ENCODE measurements around the gene RBM10.

The RBM10 gene

DNA sequence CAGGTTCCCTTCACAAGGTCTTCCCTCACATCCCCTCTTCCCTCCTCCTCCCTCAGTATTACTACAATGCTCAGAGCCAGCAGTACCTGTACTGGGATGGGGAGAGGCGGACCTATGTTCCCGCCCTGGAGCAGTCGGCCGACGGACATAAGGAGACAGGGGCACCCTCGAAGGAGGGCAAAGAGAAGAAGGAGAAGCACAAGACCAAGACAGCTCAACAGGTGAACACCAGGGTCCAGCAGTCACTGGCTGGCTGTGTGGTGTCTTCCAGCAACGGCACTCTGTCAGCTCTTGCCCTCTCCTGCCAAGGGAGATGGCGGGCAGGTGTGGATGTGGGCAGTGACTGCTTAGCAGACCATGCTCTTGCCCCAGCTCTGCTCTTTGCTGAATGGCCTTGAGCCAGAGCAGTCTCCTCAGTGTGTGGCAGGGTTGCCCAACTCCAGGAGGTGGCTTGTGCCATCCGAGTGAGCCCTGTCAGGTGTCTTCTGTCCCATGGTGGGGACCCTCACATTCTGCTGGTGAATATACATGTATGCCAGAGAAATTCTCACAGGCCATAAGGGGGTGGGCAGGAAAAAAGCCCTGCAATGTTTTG lies 37.2 kb downstream of the RBM10 start:
- Histone ChIP-seq H3K9ac (ENCODE audit: low read length) (no peak overlapping the region), H4K91ac (ENCODE audit: low read depth, low read length) (no peak overlapping the region), H4K8ac (ENCODE audit: low read depth, low read length) (no peak overlapping the region), H2AFZ (ENCODE audit: insufficient read depth, low read length, poor library complexity) (no peak overlapping the region), H3K79me1 (ENCODE audit: low read length) (no peaks in the 10 kb centered on the region), H3K27me3 (ENCODE audit: insufficient read depth, low read length) (no peaks in the 10 kb centered on the region), H2AK5ac (ENCODE audit: low read length) (no peak overlapping the region), H3K79me2 (ENCODE audit: control insufficient read depth, insufficient read depth, low read length, poor library complexity) (no peaks in the 10 kb centered on the region), H3K14ac (ENCODE audit: low read length) (no peak overlapping the region), H3K36me3 (ENCODE audit: control insufficient read depth in 1 of 2, insufficient read depth in 2 of 2, low read length in 2 of 2) (peaks cover 82 to 84% of the 10 kb centered on the region in 2 experiments), H2BK5ac (ENCODE audit: low read depth, low read length, poor library complexity) (no peak overlapping the region), H3K4me1 (ENCODE audit: control insufficient read depth in 1 of 2, insufficient read depth in 2 of 2, low read length in 2 of 2) (no peaks in the 10 kb centered on the region), H3K18ac (ENCODE audit: low read length) (no peak overlapping the region), H2BK120ac (ENCODE audit: insufficient read depth, low read length, poor library complexity) (no peak overlapping the region), H2BK12ac (ENCODE audit: low read length) (no peak overlapping the region), H3K4me2 (ENCODE audit: low read length) (no peak overlapping the region), H3K4ac (ENCODE audit: low read depth, low read length) (no peak overlapping the region), H3K9me3 (ENCODE audit: insufficient read depth, low read depth, low read length) (no peaks in the 10 kb centered on the region), H4K12ac (ENCODE audit: low read depth, low read length) (no peak overlapping the region), H3K27ac (ENCODE audit: low read depth, low read length) (no peak overlapping the region), H3K23ac (ENCODE audit: low read length) (no peak overlapping the region), H3K4me3 (ENCODE audit: low read depth, low read length) (no peak overlapping the region)
- no peak for DNase-seq
- whole genome bisulfite sequencing (ENCODE audit: extremely low coverage, insufficient coverage, insufficient read length) = no CpG with 5 or more reads among the region's 9 CpGs

DNA sequence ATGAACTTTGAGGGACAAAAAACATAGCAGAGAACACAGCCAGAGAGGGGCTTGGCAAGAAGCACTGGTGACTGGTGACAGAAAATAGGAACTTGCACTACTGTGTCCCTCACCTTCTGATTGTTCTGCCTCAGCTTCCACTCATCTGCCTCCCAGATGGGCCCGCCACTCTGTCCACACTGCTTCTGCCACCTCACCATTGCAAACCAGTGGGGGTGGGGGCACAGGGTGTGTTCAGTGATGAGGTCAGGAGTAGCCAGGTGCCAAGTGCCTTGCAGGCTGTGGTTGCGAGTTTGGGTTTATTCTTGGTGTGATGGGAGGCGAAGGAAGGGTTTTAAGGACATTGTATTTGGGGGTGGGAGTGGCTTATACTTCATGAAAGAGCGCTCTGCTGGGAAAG lies 39.5 kb downstream of the RBM10 start:
- Histone ChIP-seq H2BK5ac (ENCODE audit: low read depth, low read length, poor library complexity) (no peak overlapping the region), H3K18ac (ENCODE audit: low read length) (no peak overlapping the region), H3K14ac (ENCODE audit: low read length) (no peak overlapping the region), H3K9ac (ENCODE audit: low read length) (no peak overlapping the region), H3K9me3 (ENCODE audit: insufficient read depth, low read depth, low read length) (no peaks in the 10 kb centered on the region), H3K27me3 (ENCODE audit: insufficient read depth, low read length) (no peaks in the 10 kb centered on the region), H3K4me3 (ENCODE audit: low read depth, low read length) (no peak overlapping the region), H3K4ac (ENCODE audit: low read depth, low read length) (no peak overlapping the region), H3K79me1 (ENCODE audit: low read length) (no peaks in the 10 kb centered on the region), H3K23ac (ENCODE audit: low read length) (no peak overlapping the region), H4K91ac (ENCODE audit: low read depth, low read length) (no peak overlapping the region), H2AFZ (ENCODE audit: insufficient read depth, low read length, poor library complexity) (no peak overlapping the region), H3K27ac (ENCODE audit: low read depth, low read length) (no peak overlapping the region), H4K12ac (ENCODE audit: low read depth, low read length) (no peak overlapping the region), H4K8ac (ENCODE audit: low read depth, low read length) (no peak overlapping the region), H2BK12ac (ENCODE audit: low read length) (no peak overlapping the region), H3K36me3 (ENCODE audit: control insufficient read depth in 1 of 2, insufficient read depth in 2 of 2, low read length in 2 of 2) (peaks cover 64 to 65% of the 10 kb centered on the region in 2 experiments), H3K4me1 (ENCODE audit: control insufficient read depth in 1 of 2, insufficient read depth in 2 of 2, low read length in 2 of 2) (no peaks in the 10 kb centered on the region), H3K4me2 (ENCODE audit: low read length) (no peak overlapping the region), H2AK5ac (ENCODE audit: low read length) (no peak overlapping the region), H2BK120ac (ENCODE audit: insufficient read depth, low read length, poor library complexity) (no peak overlapping the region), H3K79me2 (ENCODE audit: control insufficient read depth, insufficient read depth, low read length, poor library complexity) (no peaks in the 10 kb centered on the region)
- no peak for DNase-seq
- no CpG with 5 or more reads among the region's 4 CpGs for WGBS (ENCODE audit: extremely low coverage, insufficient coverage, insufficient read length)

DNA sequence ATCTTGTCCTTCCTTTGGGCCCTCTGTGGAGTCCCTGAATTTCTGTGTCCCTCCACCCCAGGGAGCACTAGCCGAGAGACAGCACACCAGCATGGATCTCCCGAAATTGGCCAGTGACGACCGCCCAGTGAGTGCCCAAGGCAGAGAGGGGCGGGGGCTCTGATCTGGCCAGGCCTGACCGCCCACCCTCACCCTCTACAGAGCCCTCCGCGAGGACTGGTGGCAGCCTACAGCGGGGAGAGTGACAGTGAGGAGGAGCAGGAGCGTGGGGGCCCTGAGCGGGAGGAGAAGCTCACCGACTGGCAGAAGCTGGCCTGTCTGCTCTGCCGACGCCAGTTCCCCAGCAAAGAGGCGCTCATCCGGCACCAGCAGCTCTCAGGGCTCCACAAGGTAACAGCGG lies 40.2 kb downstream of the RBM10 start:
- Histone ChIP-seq H4K12ac (ENCODE audit: low read depth, low read length) (no peak overlapping the region), H3K27ac (ENCODE audit: low read depth, low read length) (no peak overlapping the region), H3K4me2 (ENCODE audit: low read length) (no peak overlapping the region), H3K36me3 (ENCODE audit: control insufficient read depth in 1 of 2, insufficient read depth in 2 of 2, low read length in 2 of 2) (peaks cover 57 to 58% of the 10 kb centered on the region in 2 experiments), H4K8ac (ENCODE audit: low read depth, low read length) (no peak overlapping the region), H2AFZ (ENCODE audit: insufficient read depth, low read length, poor library complexity) (no peak overlapping the region), H3K9ac (ENCODE audit: low read length) (no peak overlapping the region), H2BK120ac (ENCODE audit: insufficient read depth, low read length, poor library complexity) (no peak overlapping the region), H4K91ac (ENCODE audit: low read depth, low read length) (no peak overlapping the region), H3K79me1 (ENCODE audit: low read length) (no peaks in the 10 kb centered on the region), H2BK5ac (ENCODE audit: low read depth, low read length, poor library complexity) (no peak overlapping the region), H3K14ac (ENCODE audit: low read length) (no peak overlapping the region), H3K4me1 (ENCODE audit: control insufficient read depth in 1 of 2, insufficient read depth in 2 of 2, low read length in 2 of 2) (no peaks in the 10 kb centered on the region), H3K4ac (ENCODE audit: low read depth, low read length) (no peak overlapping the region), H3K18ac (ENCODE audit: low read length) (no peak overlapping the region), H3K79me2 (ENCODE audit: control insufficient read depth, insufficient read depth, low read length, poor library complexity) (no peaks in the 10 kb centered on the region), H2BK12ac (ENCODE audit: low read length) (no peak overlapping the region), H3K4me3 (ENCODE audit: low read depth, low read length) (no peak overlapping the region), H3K27me3 (ENCODE audit: insufficient read depth, low read length) (no peaks in the 10 kb centered on the region), H3K9me3 (ENCODE audit: insufficient read depth, low read depth, low read length) (no peaks in the 10 kb centered on the region), H3K23ac (ENCODE audit: low read length) (no peak overlapping the region), H2AK5ac (ENCODE audit: low read length) (no peak overlapping the region)
- no CpG with 5 or more reads among the region's 17 CpGs for WGBS (ENCODE audit: extremely low coverage, insufficient coverage, insufficient read length)
- no peak for DNase-seq

DNA sequence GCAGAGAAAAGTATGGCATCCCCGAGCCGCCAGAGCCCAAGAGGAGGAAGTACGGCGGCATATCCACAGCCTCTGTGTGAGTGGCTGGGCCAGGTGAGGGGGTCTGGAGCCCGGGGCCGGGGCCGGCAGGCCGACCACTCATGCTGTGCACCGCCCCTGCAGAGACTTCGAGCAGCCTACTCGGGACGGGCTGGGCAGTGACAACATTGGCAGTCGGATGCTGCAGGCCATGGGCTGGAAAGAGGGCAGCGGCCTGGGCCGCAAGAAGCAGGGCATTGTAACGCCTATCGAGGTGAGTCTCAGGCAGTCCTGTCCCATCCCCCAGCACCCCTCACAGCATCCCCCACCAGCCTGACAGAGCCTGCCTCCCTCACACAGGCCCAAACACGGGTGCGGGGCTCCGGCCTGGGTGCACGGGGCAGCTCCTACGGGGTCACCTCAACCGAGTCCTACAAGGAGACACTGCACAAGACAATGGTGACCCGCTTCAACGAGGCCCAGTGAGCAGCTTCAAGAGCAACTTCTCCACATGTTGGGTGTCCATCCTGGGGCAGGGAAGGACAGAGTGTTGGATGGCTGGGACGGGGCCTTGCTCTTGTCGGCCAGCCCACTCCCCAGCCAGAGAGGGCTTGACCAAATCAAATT lies 41.2 kb downstream of the RBM10 start:
- Histone ChIP-seq H3K14ac (ENCODE audit: low read length) (no peak overlapping the region), H2BK12ac (ENCODE audit: low read length) (no peak overlapping the region), H3K79me2 (ENCODE audit: control insufficient read depth, insufficient read depth, low read length, poor library complexity) (no peaks in the 10 kb centered on the region), H3K4me1 (ENCODE audit: control insufficient read depth in 1 of 2, insufficient read depth in 2 of 2, low read length in 2 of 2) (no peaks in the 10 kb centered on the region), H3K9ac (ENCODE audit: low read length) (no peak overlapping the region), H3K27ac (ENCODE audit: low read depth, low read length) (no peak overlapping the region), H4K12ac (ENCODE audit: low read depth, low read length) (no peak overlapping the region), H2BK120ac (ENCODE audit: insufficient read depth, low read length, poor library complexity) (no peak overlapping the region), H3K9me3 (ENCODE audit: insufficient read depth, low read depth, low read length) (no peaks in the 10 kb centered on the region), H3K4me3 (ENCODE audit: low read depth, low read length) (no peak overlapping the region), H3K23ac (ENCODE audit: low read length) (no peak overlapping the region), H3K36me3 (ENCODE audit: control insufficient read depth in 1 of 2, insufficient read depth in 2 of 2, low read length in 2 of 2) (peaks cover 48 to 50% of the 10 kb centered on the region in 2 experiments), H2AK5ac (ENCODE audit: low read length) (no peak overlapping the region), H2BK5ac (ENCODE audit: low read depth, low read length, poor library complexity) (no peak overlapping the region), H3K27me3 (ENCODE audit: insufficient read depth, low read length) (no peaks in the 10 kb centered on the region), H4K91ac (ENCODE audit: low read depth, low read length) (no peak overlapping the region), H3K4ac (ENCODE audit: low read depth, low read length) (no peak overlapping the region), H3K18ac (ENCODE audit: low read length) (no peak overlapping the region), H4K8ac (ENCODE audit: low read depth, low read length) (no peak overlapping the region), H3K79me1 (ENCODE audit: low read length) (peaks cover 2% of the 10 kb centered on the region), H2AFZ (ENCODE audit: insufficient read depth, low read length, poor library complexity) (no peak overlapping the region), H3K4me2 (ENCODE audit: low read length) (no peak overlapping the region)
- WGBS (ENCODE audit: extremely low coverage, insufficient coverage, insufficient read length) = no CpG with 5 or more reads among the region's 27 CpGs
- no peak for DNase-seq
